ENCODE measurements around the gene AGTR2. TPM values are rescaled to one million over a fixed set of nuclear protein-coding genes. Genes with fewer than 3 reads are reported as not detected.

Gene AGTR2
- polyA plus RNA-seq, 1 donor (not counting 4 experiments of a cell fraction or from before 2014, with no cell fraction given) = not detected

DNA sequence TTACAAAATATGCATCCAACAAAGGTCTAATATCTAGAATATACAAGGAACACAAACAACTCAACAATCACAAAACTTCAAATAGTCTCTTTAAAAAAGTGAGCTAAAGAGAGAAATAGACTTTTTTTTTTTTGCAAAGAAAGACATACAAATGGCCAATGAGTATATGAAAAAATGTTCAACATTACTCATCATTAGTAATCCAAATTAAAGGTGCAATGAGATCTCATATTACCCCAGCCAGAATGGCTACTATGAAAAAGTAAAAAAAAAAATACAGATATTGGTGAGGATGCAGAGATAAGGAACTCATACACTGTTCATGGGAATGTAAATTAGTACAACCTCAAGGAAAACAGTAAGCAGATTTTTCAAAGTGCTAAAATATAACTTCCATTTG lies 24.1 kb downstream of the AGTR2 start:
- Histone ChIP-seq H3K9me1 (ENCODE audit: control insufficient read depth, extremely low read depth, insufficient read depth, low read length) (no peaks in the 10 kb centered on the region), H3K4me1 (ENCODE audit: control insufficient read depth, extremely low read depth, insufficient read depth, low read length) (no peaks in the 10 kb centered on the region), H3K9me3 (ENCODE audit: control insufficient read depth, low read depth, low read length) (no peaks in the 10 kb centered on the region), H3K9ac (ENCODE audit: control insufficient read depth, extremely low read depth, insufficient read depth, low read length) (no peak overlapping the region), H4K20me1 (ENCODE audit: control insufficient read depth, extremely low read depth, insufficient read depth, low read length) (no peaks in the 10 kb centered on the region), H3K27me3 (ENCODE audit: control insufficient read depth, extremely low read depth, insufficient read depth, low read length) (no peaks in the 10 kb centered on the region), H3K79me2 (ENCODE audit: control insufficient read depth, insufficient read depth, low read length) (no peaks in the 10 kb centered on the region), H3K4me3 (ENCODE audit: control insufficient read depth in 2 of 3, extremely low read depth in 1 of 3, insufficient read depth in 2 of 3, low read depth in 1 of 3, low read length in 3 of 3) (no peak overlapping the region), H2AFZ (ENCODE audit: control insufficient read depth, low read length) (no peak overlapping the region), H3K27ac (ENCODE audit: control insufficient read depth, insufficient read depth, low read length) (no peak overlapping the region), H3K4me2 (ENCODE audit: control insufficient read depth, extremely low read depth, insufficient read depth, low read depth, low read length) (no peak overlapping the region), H3K36me3 (ENCODE audit: control insufficient read depth in 2 of 2, extremely low read depth in 1 of 2, insufficient read depth in 2 of 2, low read length in 2 of 2) (no peaks in the 10 kb centered on the region)
- no peak for DNase-seq (ENCODE audit: low read depth, low spot score)
- dilution Hi-C loops (cut with MboI; ENCODE audit: extremely low pct_ligation_motif_present, low sequenced_read_pairs) = no loop called here
- no peak for FAIRE-seq
- TF ChIP-seq, protein P1, sequence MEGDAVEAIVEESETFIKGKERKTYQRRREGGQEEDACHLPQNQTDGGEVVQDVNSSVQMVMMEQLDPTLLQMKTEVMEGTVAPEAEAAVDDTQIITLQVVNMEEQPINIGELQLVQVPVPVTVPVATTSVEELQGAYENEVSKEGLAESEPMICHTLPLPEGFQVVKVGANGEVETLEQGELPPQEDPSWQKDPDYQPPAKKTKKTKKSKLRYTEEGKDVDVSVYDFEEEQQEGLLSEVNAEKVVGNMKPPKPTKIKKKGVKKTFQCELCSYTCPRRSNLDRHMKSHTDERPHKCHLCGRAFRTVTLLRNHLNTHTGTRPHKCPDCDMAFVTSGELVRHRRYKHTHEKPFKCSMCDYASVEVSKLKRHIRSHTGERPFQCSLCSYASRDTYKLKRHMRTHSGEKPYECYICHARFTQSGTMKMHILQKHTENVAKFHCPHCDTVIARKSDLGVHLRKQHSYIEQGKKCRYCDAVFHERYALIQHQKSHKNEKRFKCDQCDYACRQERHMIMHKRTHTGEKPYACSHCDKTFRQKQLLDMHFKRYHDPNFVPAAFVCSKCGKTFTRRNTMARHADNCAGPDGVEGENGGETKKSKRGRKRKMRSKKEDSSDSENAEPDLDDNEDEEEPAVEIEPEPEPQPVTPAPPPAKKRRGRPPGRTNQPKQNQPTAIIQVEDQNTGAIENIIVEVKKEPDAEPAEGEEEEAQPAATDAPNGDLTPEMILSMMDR (optimal IDR thresholded peaks at IDR 0.05 in 1 of 3, IDR thresholded peaks at IDR 0.05 in 1 of 3, conservative IDR thresholded peaks at IDR 0.05 in 1 of 3; ENCODE audit: extremely low read depth in 1 of 3, insufficient read depth in 2 of 3, low read length in 3 of 3) = no peak
- TF ChIP-seq EZH2 (IDR thresholded peaks at IDR 0.05; ENCODE audit: low read length) = no peak

DNA sequence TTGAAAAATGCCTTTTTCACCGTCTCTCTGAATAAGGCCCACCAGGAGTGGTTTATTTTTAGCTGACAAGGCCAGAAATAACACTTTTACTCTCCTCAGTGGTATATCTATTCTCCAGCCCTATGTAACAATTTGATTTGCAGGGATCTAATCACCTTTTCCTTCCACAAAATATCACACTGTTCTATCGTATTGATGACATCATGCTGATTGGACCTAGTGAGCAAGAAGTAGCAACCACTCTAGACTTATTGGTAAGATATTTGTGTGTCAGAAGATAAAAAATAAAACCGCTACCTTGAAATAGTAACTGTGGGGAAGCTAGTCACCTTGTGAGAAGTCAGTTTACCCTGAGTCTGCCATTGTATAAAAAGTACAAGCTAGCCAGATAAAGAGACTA lies 27.7 kb downstream of the AGTR2 start:
- H3K4me1 ChIP-seq (ENCODE audit: control insufficient read depth, extremely low read depth, insufficient read depth, low read length) = no peaks in the 10 kb centered on the region
- H3K79me2 ChIP-seq (ENCODE audit: control insufficient read depth, insufficient read depth, low read length) = no peaks in the 10 kb centered on the region
- H3K4me2 ChIP-seq (ENCODE audit: control insufficient read depth, extremely low read depth, insufficient read depth, low read depth, low read length) = no peak overlapping the region
- H3K4me3 ChIP-seq (ENCODE audit: control insufficient read depth in 2 of 3, extremely low read depth in 1 of 3, insufficient read depth in 2 of 3, low read depth in 1 of 3, low read length in 3 of 3) = no peak overlapping the region
- H3K27ac ChIP-seq (ENCODE audit: control insufficient read depth, insufficient read depth, low read length) = no peak overlapping the region
- H3K9me1 ChIP-seq (ENCODE audit: control insufficient read depth, extremely low read depth, insufficient read depth, low read length) = no peaks in the 10 kb centered on the region
- H4K20me1 ChIP-seq (ENCODE audit: control insufficient read depth, extremely low read depth, insufficient read depth, low read length) = no peaks in the 10 kb centered on the region
- no peaks in the 10 kb centered on the region for H3K9me3 ChIP-seq (ENCODE audit: control insufficient read depth, low read depth, low read length)
- peaks cover 3% of the 10 kb centered on the region for H3K27me3 ChIP-seq (ENCODE audit: control insufficient read depth, extremely low read depth, insufficient read depth, low read length)
- no peak for FAIRE-seq
- no peak overlapping the region for H2AFZ ChIP-seq (ENCODE audit: control insufficient read depth, low read length)
- dilution Hi-C loops (cut with MboI; ENCODE audit: extremely low pct_ligation_motif_present, low sequenced_read_pairs) = no loop called here
- no peak overlapping the region for H3K9ac ChIP-seq (ENCODE audit: control insufficient read depth, extremely low read depth, insufficient read depth, low read length)
- no peaks in the 10 kb centered on the region for H3K36me3 ChIP-seq (ENCODE audit: control insufficient read depth in 2 of 2, extremely low read depth in 1 of 2, insufficient read depth in 2 of 2, low read length in 2 of 2)
- TF ChIP-seq, protein P1 (optimal IDR thresholded peaks at IDR 0.05 in 1 of 3, IDR thresholded peaks at IDR 0.05 in 1 of 3, conservative IDR thresholded peaks at IDR 0.05 in 1 of 3; ENCODE audit: extremely low read depth in 1 of 3, insufficient read depth in 2 of 3, low read length in 3 of 3) = no peak
- TF ChIP-seq EZH2 (IDR thresholded peaks at IDR 0.05; ENCODE audit: low read length) = no peak
- DNase-seq (ENCODE audit: low read depth, low spot score) = no peak
